ENCODE results near the gene LIMS2.

Gene LIMS2

DNA sequence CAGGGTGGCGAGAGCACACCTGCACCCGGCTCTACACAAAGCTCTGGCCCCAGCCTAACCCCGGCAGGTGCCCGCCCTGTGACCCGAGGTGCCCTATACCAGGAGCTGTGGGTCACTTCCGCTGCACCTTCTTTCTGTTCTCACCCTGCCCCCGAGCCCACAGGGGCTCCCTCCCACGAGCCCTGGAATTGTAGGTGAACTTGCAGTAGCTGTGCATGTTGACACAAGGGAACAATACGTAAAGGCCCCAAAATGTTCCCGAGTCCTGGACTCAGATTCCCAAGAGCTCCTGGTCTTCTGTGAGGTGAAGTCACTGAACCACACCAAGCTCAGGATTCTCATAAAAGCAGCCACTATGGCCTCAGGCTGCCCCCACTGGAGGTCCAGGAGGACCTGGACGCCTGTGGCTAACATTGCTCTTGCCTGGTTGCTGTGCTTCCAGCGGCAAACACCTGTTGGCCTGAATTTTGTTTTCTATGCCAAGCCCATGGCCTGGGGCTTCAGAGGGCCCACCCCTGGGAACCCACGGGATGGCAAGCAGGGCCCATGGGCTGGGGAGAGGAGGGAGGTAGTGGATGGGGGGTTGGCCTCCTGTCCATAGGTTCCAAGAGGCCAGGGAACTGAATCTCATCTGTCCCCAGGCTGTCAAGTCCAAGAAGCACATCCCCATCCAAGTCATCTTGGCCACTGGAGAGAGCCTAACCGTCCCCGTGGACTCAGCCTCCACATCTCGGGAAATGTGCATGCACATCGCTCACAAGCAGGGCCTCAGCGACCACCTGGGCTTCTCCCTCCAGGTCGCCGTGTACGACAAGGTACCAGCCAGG is 52.6 kb downstream of the LIMS2 start:
- no peaks in the 10 kb centered on the region for H3K27me3 Mint-ChIP-seq
- no peak overlapping the region for H3K4me3 Mint-ChIP-seq
- no peak for ATAC-seq
- H3K9me3 Mint-ChIP-seq = peaks cover 6% of the 10 kb centered on the region
- no peaks in the 10 kb centered on the region for H3K36me3 Mint-ChIP-seq
- peaks cover 76% of the 10 kb centered on the region for H3K4me1 Mint-ChIP-seq
- peak overlapping the region; percentile 9 for H3K27ac Mint-ChIP-seq

DNA sequence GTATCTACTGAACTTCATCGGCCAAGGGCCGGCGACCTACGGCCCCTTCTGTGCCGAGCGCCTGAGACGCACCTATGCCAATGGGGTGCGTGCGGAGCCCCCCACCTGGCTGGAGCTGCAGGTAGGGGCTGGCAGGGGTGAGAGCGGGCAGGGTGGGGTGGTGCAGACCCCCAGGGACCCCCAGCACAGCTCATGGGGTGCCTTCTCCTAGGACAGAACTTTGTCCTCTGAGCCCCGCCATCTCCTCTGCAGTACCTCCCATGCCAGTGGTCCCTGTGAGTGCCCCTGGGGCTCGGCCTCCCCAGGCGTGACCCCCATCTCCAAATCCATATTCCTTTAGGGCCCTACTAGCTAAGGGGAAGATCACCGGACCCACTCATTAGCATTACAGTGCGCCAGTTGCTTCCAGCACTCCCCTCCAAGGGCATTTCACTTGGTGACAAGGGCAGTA is 53.3 kb downstream of the LIMS2 start:
- ATAC-seq = no peak
- H3K4me1 Mint-ChIP-seq = peaks cover 74% of the 10 kb centered on the region
- H3K36me3 Mint-ChIP-seq = no peaks in the 10 kb centered on the region
- H3K4me3 Mint-ChIP-seq = no peak overlapping the region
- peak overlapping the region; percentile 9 for H3K27ac Mint-ChIP-seq
- peaks cover 6% of the 10 kb centered on the region for H3K9me3 Mint-ChIP-seq
- no peaks in the 10 kb centered on the region for H3K27me3 Mint-ChIP-seq

DNA sequence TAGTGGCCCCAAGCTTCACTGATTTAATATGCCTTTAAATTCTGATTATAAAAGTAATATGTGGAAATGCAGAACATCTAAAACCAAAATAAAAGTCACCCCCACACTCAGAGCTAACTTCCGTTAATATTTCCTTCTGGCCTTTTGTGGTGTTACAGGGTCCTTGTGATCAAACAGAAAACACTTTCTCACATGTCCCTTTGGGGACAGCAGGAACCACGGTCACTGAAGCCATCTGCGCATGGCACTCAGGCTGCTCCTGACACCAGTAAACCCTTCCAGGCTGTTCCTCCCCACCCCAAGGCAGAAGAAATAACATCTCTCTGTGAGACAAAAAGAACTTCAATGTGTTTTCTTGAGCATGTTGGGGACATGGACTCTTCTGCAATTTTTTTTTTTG is 54.5 kb downstream of the LIMS2 start:
- peaks cover 6% of the 10 kb centered on the region for H3K9me3 Mint-ChIP-seq
- no peaks in the 10 kb centered on the region for H3K27me3 Mint-ChIP-seq
- peak overlapping the region; percentile 9 for H3K27ac Mint-ChIP-seq
- H3K4me3 Mint-ChIP-seq = no peak overlapping the region
- peaks cover 62% of the 10 kb centered on the region for H3K4me1 Mint-ChIP-seq
- peak; percentile 77 for ATAC-seq
- no peaks in the 10 kb centered on the region for H3K36me3 Mint-ChIP-seq

DNA sequence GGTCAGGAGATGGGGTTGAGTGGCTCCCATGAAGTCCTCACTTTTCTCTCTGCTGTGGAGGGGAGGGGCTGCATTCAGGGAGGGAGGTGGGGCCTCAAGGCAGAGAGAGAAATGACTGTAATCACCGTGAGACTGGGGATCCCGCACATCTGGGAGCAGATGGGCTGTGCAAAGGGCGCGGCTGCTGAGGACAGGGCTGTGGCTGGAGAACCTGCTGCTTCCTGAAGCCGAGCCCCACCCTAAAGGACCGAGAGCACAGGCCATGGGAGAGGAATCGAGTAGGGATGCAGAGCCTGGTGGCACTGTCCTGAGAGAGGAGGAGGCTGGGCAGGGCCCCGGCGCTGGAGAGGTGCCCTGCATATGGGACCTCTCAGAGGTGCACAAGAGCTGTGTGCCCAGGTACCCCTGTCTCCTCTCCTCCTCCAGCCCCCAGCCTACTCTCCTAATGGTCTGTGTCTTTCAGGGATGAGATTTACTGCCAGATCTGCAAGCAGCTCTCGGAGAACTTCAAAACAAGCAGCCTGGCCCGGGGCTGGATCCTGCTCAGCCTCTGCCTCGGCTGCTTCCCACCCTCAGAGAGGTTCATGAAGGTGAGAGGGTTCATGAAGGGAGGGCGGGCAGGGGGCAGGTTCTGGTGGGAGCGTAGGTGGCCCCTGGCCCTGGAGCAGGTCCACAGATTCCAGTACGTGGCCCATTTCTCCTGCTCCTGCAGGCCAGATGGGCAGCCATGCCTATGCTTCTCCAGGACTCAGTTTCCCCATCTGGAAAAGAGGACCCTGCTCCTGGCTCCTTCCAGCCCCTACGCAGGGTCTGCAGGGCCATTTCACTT is 55.2 kb downstream of the LIMS2 start:
- H3K4me1 Mint-ChIP-seq = peaks cover 60% of the 10 kb centered on the region
- peaks cover 6% of the 10 kb centered on the region for H3K9me3 Mint-ChIP-seq
- H3K36me3 Mint-ChIP-seq = no peaks in the 10 kb centered on the region
- peak overlapping the region; percentile 57 for H3K4me3 Mint-ChIP-seq
- peak overlapping the region; percentile 42 for H3K27ac Mint-ChIP-seq
- H3K27me3 Mint-ChIP-seq = no peaks in the 10 kb centered on the region
- ATAC-seq = peak; percentile 63

DNA sequence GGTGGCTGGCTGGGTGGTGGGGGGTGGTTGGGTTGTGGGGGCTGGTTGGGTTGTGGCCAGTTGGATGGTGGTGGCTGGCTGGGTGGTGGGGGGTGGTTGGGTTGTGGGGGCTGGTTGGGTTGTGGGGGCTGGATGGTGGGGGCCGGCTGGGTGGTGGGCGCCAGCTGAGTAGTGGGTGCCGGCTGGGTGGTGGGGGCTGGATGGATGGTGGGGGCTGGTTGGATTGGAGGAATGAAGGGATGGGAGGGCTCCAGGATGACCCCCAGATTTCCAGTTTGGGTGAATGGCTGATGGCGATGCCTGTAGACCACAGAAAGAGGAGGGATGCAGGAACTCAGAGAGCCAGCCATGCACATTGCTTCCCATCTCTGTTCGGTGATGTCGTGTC is 56.1 kb downstream of the LIMS2 start:
- Mint-ChIP-seq H3K4me1 (peaks cover 53% of the 10 kb centered on the region), H3K4me3 (no peak overlapping the region), H3K27me3 (no peaks in the 10 kb centered on the region), H3K36me3 (no peaks in the 10 kb centered on the region), H3K9me3 (peaks cover 6% of the 10 kb centered on the region), H3K27ac (peak overlapping the region; percentile 42)
- no peak for ATAC-seq

DNA sequence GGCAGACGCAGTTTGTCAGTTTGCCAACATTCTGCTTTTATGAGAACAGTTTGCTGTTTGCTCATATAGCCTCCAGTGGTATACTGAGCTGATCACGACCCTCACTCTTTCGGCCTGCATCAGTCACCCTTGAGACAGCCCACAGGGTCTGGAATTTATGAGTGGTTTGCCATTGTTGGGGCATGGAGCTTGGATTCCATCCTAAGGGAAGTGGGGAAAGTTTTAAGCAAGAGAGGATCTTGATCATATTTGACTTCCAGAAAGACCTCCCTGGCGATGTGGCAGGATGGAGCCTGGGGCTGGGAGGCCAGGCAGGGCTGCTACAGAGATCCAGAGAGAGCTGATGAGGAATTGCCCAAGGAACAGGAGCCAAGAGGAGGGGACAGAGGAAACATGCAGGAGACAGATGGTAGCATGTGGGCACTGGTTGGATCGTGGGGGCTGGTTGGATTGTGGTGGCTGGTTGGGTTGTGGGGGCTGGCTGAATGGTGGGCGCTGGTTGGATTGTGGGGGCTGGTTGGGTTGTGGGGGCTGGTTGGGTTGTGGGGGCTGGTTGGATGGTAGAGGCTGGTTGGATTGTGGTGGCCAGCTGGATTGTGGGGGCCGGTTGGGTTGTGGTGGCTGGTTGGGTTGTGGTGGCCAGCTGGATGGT is 56.7 kb downstream of the LIMS2 start:
- Mint-ChIP-seq H3K36me3 (peaks cover 4% of the 10 kb centered on the region), H3K27ac (peak overlapping the region; percentile 40), H3K9me3 (peaks cover 10% of the 10 kb centered on the region), H3K27me3 (no peaks in the 10 kb centered on the region), H3K4me1 (peaks cover 48% of the 10 kb centered on the region), H3K4me3 (no peak overlapping the region)
- ATAC-seq = no peak

DNA sequence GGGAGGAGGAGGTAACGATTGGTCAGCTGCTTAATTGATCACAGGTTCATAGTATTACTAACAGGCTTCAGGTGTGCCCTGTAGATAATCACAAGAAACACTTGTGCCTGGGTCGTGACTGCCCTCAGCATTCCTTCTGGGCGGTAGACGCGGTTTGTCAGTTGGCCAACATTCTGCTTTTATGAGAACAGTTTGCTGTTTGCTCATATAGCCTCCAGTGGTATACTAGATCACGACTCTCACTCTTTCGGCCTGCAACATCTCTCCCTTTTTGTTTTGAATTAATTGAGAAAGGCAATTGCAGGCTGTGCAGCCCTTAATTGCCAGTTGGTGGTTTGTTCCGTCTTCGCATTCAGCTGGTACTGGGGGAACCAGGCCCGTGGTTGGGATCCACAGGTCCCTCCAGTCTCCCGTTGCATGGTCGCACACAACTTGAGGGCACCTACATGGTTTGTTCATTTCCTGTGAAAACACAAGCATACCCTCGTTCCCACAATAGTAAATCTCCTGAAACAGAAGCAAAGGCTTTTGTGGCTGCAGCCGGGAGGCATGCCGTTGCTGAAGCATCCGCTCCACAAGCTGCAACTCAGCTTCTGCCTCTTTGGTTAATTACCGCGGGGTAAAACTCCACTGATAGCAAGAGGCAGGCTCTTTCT is 59.7 kb downstream of the LIMS2 start:
- H3K4me1 Mint-ChIP-seq = peaks cover 20% of the 10 kb centered on the region
- H3K27ac Mint-ChIP-seq = no peak overlapping the region
- H3K36me3 Mint-ChIP-seq = peaks cover 13% of the 10 kb centered on the region
- H3K4me3 Mint-ChIP-seq = no peak overlapping the region
- no peak for ATAC-seq
- H3K9me3 Mint-ChIP-seq = peaks cover 20% of the 10 kb centered on the region
- H3K27me3 Mint-ChIP-seq = no peaks in the 10 kb centered on the region

DNA sequence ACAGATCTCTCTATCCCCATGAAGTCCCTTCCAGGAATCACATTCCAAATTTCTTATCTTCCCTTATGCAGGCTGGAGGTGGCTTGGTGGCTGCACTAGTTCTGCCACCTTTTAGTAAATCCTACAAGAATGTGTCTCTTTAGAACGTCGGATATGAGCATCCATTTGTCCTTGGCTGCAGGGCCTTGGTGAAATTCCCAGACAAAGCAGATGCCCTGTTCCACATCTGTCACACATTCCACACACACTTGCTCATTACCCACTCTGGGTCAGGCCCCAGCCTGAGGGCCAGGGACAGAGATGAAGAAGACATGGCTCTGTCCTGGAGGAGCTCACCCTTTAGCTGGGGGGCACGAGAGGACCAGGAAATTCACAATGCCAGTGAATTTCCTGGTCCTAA is 60.6 kb downstream of the LIMS2 start:
- no peaks in the 10 kb centered on the region for H3K27me3 Mint-ChIP-seq
- no peak for ATAC-seq
- peaks cover 10% of the 10 kb centered on the region for H3K4me1 Mint-ChIP-seq
- peaks cover 13% of the 10 kb centered on the region for H3K36me3 Mint-ChIP-seq
- H3K9me3 Mint-ChIP-seq = peaks cover 20% of the 10 kb centered on the region
- no peak overlapping the region for H3K27ac Mint-ChIP-seq
- H3K4me3 Mint-ChIP-seq = no peak overlapping the region

DNA sequence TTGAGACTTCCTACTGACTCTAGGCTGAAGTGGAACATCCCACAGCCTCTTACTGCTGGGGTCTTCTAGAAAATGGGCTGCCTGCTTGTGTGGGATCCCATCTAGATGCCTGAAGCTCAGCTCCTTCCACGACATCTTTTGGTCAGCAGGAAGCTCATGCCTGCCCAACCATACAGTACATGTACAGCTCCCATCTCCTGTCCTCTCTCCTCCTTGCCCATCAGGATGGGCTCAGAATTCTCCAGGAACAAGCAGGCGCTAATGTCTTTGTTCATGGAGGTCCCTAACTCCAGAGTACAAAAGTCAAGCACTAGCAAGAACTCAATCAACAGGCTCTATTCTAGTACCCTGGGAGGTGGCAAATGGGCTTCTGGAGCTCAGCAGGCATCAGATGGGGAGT is 61.1 kb downstream of the LIMS2 start:
- H3K9me3 Mint-ChIP-seq = peaks cover 20% of the 10 kb centered on the region
- peaks cover 13% of the 10 kb centered on the region for H3K36me3 Mint-ChIP-seq
- H3K27me3 Mint-ChIP-seq = no peaks in the 10 kb centered on the region
- no peak overlapping the region for H3K4me3 Mint-ChIP-seq
- H3K4me1 Mint-ChIP-seq = peaks cover 6% of the 10 kb centered on the region
- no peak overlapping the region for H3K27ac Mint-ChIP-seq
- ATAC-seq = no peak

DNA sequence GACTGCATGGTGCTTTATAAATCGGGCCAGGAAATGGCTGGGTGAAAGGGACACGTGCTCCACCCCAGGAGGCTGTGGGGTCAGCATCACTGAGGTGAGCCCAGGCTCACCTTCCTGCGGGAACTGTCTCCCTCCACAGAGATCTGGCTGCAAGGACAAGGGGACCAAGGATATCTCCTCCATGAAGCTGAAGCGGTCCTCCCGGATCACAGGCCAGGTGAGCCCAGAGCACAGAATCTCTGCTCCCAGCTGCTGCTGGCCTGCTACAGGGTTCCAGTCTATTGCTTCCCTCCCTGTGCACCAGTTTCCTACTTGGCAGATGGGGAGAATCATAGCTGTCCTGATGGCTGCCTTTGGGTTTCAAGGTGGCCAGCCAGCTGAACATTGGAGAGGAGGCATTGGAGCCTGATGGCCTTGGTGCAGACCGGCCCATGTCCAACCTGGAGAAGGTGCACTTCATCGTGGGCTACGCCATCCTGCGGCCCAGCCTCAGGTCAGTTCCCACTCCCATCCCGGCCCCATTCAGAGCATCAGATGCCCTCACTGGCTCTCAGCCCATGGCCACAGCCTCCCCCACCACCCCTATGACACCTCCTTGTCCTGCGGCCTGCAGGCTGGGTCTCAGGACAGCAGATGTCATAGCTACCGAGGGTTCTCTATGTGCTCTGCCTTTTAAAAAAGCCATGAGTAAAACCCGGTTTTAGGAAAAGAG is 63.1 kb downstream of the LIMS2 start:
- Mint-ChIP-seq H3K27me3 (no peaks in the 10 kb centered on the region), H3K4me3 (no peak overlapping the region), H3K27ac (no peak overlapping the region), H3K4me1 (peaks cover 10% of the 10 kb centered on the region), H3K9me3 (peaks cover 14% of the 10 kb centered on the region), H3K36me3 (peaks cover 13% of the 10 kb centered on the region)
- ATAC-seq = no peak

DNA sequence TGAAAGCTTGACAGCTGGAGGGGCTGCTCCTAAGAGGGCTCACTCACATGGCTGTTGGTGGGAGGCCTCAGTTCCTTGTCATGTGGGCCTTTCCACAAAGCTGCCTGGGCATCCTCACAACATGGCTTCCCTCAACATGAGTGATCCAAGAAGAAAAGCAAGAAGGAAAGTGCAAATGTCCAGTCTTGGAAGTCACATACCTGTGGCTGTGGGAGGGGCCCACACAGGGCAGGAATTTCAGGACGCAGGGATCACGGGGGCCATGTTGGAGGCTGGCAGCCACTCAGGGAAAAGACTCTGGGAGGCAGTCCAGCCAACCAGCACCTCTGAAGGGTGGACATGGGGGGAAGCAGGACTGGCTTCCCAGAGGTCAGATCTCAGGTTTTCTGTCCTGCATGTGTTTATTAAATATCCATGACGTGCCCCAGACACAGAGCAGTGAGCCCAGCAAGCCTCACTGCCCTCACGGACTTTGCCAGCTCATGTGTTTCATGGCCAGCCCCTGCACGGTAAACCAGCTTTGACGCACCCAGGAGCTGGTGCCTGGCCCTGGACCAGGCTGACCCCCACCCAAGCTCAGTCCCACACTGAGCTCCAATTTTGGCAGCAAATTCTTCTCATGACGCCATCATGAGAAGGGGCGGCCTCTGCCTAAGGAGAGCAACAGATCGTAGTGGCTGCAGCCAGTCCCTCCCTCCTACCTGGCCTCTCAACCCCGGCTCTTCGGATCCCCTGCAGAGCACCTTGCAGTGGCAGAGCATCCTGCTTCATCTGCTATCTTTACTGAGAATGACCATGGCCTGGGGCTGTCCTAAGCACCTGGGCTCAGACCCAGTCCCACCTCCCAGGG is 64.0 kb downstream of the LIMS2 start:
- Mint-ChIP-seq H3K36me3 (peaks cover 13% of the 10 kb centered on the region), H3K4me1 (peaks cover 20% of the 10 kb centered on the region), H3K27me3 (no peaks in the 10 kb centered on the region), H3K27ac (no peak overlapping the region), H3K9me3 (peaks cover 14% of the 10 kb centered on the region), H3K4me3 (no peak overlapping the region)
- ATAC-seq = no peak

DNA sequence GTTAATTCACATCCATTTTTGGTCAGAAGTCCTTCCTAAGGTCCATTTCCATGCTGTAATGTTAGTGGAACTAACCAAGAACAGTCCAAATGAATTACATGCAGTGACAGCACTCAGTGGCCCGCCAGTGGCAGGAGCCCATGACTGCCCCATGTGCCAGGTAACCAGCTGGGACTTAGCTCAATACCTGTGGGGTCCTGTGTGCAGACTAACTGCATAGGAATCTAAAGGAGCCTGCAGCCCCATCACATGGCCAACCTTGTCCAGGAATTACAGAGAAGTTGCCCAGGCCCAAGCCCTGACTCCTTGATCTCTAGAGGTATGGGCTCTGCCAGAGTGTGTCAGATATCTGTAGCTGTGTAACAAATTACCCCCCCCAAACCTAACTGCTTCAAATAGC is 64.8 kb downstream of the LIMS2 start:
- H3K9me3 Mint-ChIP-seq = peaks cover 14% of the 10 kb centered on the region
- no peaks in the 10 kb centered on the region for H3K27me3 Mint-ChIP-seq
- peaks cover 13% of the 10 kb centered on the region for H3K36me3 Mint-ChIP-seq
- H3K27ac Mint-ChIP-seq = no peak overlapping the region
- no peak overlapping the region for H3K4me3 Mint-ChIP-seq
- no peak for ATAC-seq
- peaks cover 27% of the 10 kb centered on the region for H3K4me1 Mint-ChIP-seq

DNA sequence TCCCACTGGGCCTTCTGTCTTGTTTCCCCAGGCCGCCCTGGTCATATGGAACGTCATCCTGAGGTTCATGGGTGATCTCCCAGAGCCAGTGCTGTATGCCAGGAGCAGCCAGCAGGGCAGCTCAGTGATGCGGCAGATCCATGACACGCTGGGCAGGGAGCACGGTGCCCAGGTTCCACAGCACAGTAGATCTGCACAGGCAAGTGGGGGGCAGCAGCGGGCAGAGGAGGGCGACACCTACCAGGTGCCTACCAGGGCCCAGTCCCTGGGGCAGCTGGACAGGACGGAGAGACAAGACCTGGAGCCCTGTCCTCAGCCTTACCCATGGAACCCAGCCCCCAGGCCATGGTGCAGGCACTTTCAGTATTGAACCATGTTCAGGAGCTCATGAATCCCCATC is 65.5 kb downstream of the LIMS2 start:
- H3K27me3 Mint-ChIP-seq = no peaks in the 10 kb centered on the region

More for the DNA sequence above, 65.5 kb downstream of the LIMS2 start:
- Mint-ChIP-seq H3K9me3 (peaks cover 14% of the 10 kb centered on the region), H3K36me3 (peaks cover 13% of the 10 kb centered on the region), H3K27ac (no peak overlapping the region), H3K4me1 (peaks cover 30% of the 10 kb centered on the region), H3K4me3 (no peak overlapping the region)
- no peak for ATAC-seq

Measured in stimulated activated memory B cell treated with anti-CD40 and anti-IgM and Interleukin-4, amounts not matched to agents 10 μg/mL and 1 μg/mL and 100 μg/mL, for 72 hours (primary cell).